Skeletal muscle tissue (tissue), 4 donors: ENCODE data around the gene CCN5. TPM values are rescaled to one million over a fixed set of nuclear protein-coding genes. Genes with fewer than 3 reads are reported as not detected.
"Not testable (repeated sequence)": the region's sequence is repeated elsewhere in the genome, so short reads cannot be mapped to it uniquely, and the experiment has no call there.

Experiments
- H3K27ac ChIP-seq: one replicate; pipeline ENCODE4 v1.7.0; 2013; ENCODE audit warnings: mild to moderate bottlenecking, low read depth, low read length, inconsistent platforms
- H3K27me3 ChIP-seq, 3 donors: one replicate each; pipeline ENCODE4 v1.7.0; 2013; ENCODE audit warnings: low read length in 3 of 3; ENCODE audit not compliant: control insufficient read depth in 3 of 3, insufficient read depth in 3 of 3
- H3K36me3 ChIP-seq, 3 donors: one replicate each; pipeline ENCODE4 v1.7.0; 2013; ENCODE audit warnings: low read length in 3 of 3; ENCODE audit not compliant: control insufficient read depth in 3 of 3, insufficient read depth in 3 of 3
- H3K4me1 ChIP-seq, 3 donors: one replicate each; pipeline ENCODE4 v1.7.0; 2013; ENCODE audit warnings: low read length in 3 of 3, mild to moderate bottlenecking in 3 of 3; ENCODE audit not compliant: control insufficient read depth in 3 of 3, insufficient read depth in 3 of 3
- H3K4me3 ChIP-seq, 3 donors: one replicate each; pipeline ENCODE4 v1.7.0; 2013; ENCODE audit warnings: low read length in 3 of 3
- H3K9ac ChIP-seq, 3 donors: one replicate each; pipeline ENCODE4 v1.7.0; 2013; ENCODE audit warnings: low read length in 3 of 3, mild to moderate bottlenecking in 3 of 3, moderate library complexity in 2 of 3, low read depth in 1 of 3
- H3K9me3 ChIP-seq, 3 donors: one replicate each; pipeline ENCODE4 v1.7.0; 2013; ENCODE audit warnings: low read length in 3 of 3; ENCODE audit not compliant: control insufficient read depth in 3 of 3
- total RNA-seq: library from RNA; depleted of rRNA; stranded (reverse); fragments of >200 nt; gene quantifications from one replicate; pipeline ENCODE4 v1.2.3, GENCODE V29; 2014
- donor health status: Osteomylitis.

Gene CCN5
- total RNA-seq, 1 donor from 2014 or later = not detected

GRCh38 chr20:44754554-44754953, 39.4 kb downstream of the CCN5 start:
- no peaks in the 10 kb centered on the region for H3K9me3 ChIP-seq
- H3K36me3 ChIP-seq = no peaks in the 10 kb centered on the region
- no peak overlapping the region for H3K4me3 ChIP-seq
- peaks cover 12 to 27% (median 17%) of the 10 kb centered on the region in 3 donors for H3K27me3 ChIP-seq
- peaks cover 0 to 6% (median 3%) of the 10 kb centered on the region in 3 donors for H3K4me1 ChIP-seq
- H3K27ac ChIP-seq = no peak overlapping the region
- H3K9ac ChIP-seq = no peak overlapping the region

GRCh38 chr20:44756011-44756688, 41.0 kb downstream of the CCN5 start:
- no peak overlapping the region for H3K4me3 ChIP-seq
- H3K9me3 ChIP-seq = peaks cover 0 to 2% (median 0%) of the 10 kb centered on the region in 3 donors
- H3K36me3 ChIP-seq = no peaks in the 10 kb centered on the region
- H3K9ac ChIP-seq = no peak overlapping the region
- no peak overlapping the region for H3K27ac ChIP-seq
- H3K4me1 ChIP-seq = peaks cover 0 to under 1% (median 0%) of the 10 kb centered on the region in 3 donors
- H3K27me3 ChIP-seq = peaks cover 3 to 16% (median 7%) of the 10 kb centered on the region in 3 donors

- no peaks in the 10 kb centered on the region for H3K36me3 ChIP-seq
- H3K4me1 ChIP-seq = peaks cover 0 to 3% (median 0%) of the 10 kb centered on the region in 3 donors
- no peak overlapping the region for H3K27ac ChIP-seq
- no peak overlapping the region for H3K9ac ChIP-seq
- H3K4me3 ChIP-seq = no peak overlapping the region
- H3K27me3 ChIP-seq = peaks cover 0 to 13% (median 1%) of the 10 kb centered on the region in 3 donors
- H3K9me3 ChIP-seq = peaks cover 0 to 2% (median 0%) of the 10 kb centered on the region in 3 donors
Measured at GRCh38 chr20:44756956-44757355, 41.8 kb downstream of the CCN5 start.

GRCh38 chr20:44758247-44759101, 43.3 kb downstream of the CCN5 start:
- H3K9me3 ChIP-seq = peaks cover 0 to 2% (median 0%) of the 10 kb centered on the region in 3 donors
- H3K27me3 ChIP-seq = peaks cover 0 to 6% (median 0%) of the 10 kb centered on the region in 3 donors
- no peaks in the 10 kb centered on the region for H3K36me3 ChIP-seq
- no peak overlapping the region for H3K27ac ChIP-seq
- no peak overlapping the region for H3K9ac ChIP-seq
- H3K4me3 ChIP-seq = no peak overlapping the region
- peaks cover 2 to 3% (median 3%) of the 10 kb centered on the region in 3 donors for H3K4me1 ChIP-seq

GRCh38 chr20:44759595-44759994, 44.4 kb downstream of the CCN5 start:
- Histone ChIP-seq H3K9ac (no peak overlapping the region), H3K27me3 (peaks cover 0 to 6% (median 0%) of the 10 kb centered on the region in 3 donors), H3K4me3 (no peak overlapping the region), H3K4me1 (peaks cover 2 to 3% (median 3%) of the 10 kb centered on the region in 3 donors), H3K27ac (no peak overlapping the region), H3K9me3 (peaks cover 0 to 2% (median 0%) of the 10 kb centered on the region in 3 donors), H3K36me3 (no peaks in the 10 kb centered on the region)

GRCh38 chr20:44761423-44761822, 46.3 kb downstream of the CCN5 start:
- Histone ChIP-seq H3K4me3 (no peak overlapping the region), H3K27ac (no peak overlapping the region), H3K9ac (no peak overlapping the region), H3K4me1 (peaks cover 2 to 3% (median 3%) of the 10 kb centered on the region in 3 donors), H3K36me3 (no peaks in the 10 kb centered on the region), H3K27me3 (peaks cover 0 to 6% (median 5%) of the 10 kb centered on the region in 3 donors), H3K9me3 (peaks cover 0 to 2% (median 0%) of the 10 kb centered on the region in 3 donors)

- Histone ChIP-seq H3K27ac (peak overlapping the region; percentile 75), H3K9ac (no peak overlapping the region), H3K36me3 (no peaks in the 10 kb centered on the region), H3K9me3 (peaks cover 0 to 2% (median 0%) of the 10 kb centered on the region in 3 donors), H3K27me3 (peaks cover 0 to 5% (median 2%) of the 10 kb centered on the region in 3 donors), H3K4me1 (peaks cover 2 to 3% (median 3%) of the 10 kb centered on the region in 3 donors), H3K4me3 (no peak overlapping the region)
Measured at GRCh38 chr20:44762466-44763140, 47.4 kb downstream of the CCN5 start.

GRCh38 chr20:44763798-44764197, 48.6 kb downstream of the CCN5 start:
- not testable (repeated sequence) for H3K9ac ChIP-seq, H3K9me3 ChIP-seq, H3K36me3 ChIP-seq, H3K27ac ChIP-seq, H3K4me1 ChIP-seq, H3K4me3 ChIP-seq
- peaks cover 0 to 12% (median 8%) of the 10 kb centered on the region in 3 donors for H3K27me3 ChIP-seq

GRCh38 chr20:44765091-44765490, 49.9 kb downstream of the CCN5 start:
- Histone ChIP-seq H3K9ac (no peak overlapping the region), H3K4me3 (no peak overlapping the region), H3K27ac (no peak overlapping the region), H3K27me3 (peaks cover 1 to 14% (median 12%) of the 10 kb centered on the region in 3 donors), H3K36me3 (no peaks in the 10 kb centered on the region), H3K4me1 (peaks cover 2 to 3% (median 3%) of the 10 kb centered on the region in 3 donors), H3K9me3 (peaks cover 0 to 2% (median 0%) of the 10 kb centered on the region in 3 donors)
